MCF 10A (cell line): Measurements from ENCODE around the gene GLTP. TPM values are rescaled to one million over a fixed set of nuclear protein-coding genes. Genes with fewer than 3 reads are reported as not detected.

Source experiments
- BruUV-seq: library from RNA; stranded (reverse); fragments of 400-500 nt; replicated peaks from 2 replicates; lab custom pipeline; 2021; lab: Mats Ljungman, UMichigan
- CTCF ChIA-PET: fragments of 300-600 bp; sonication (Branson Sonifier 250); formaldehyde crosslinking; extraction: SDS; loops from one replicate; lab custom pipeline; 2021; ENCODE audit warnings: antibody characterized with exemption, inconsistent platforms; lab: Yijun Ruan, JAX
- POLR2A ChIA-PET: fragments of 300-600, 350-650 bp; sonication (Branson Sonifier 250); formaldehyde crosslinking; extraction: SDS; loops from one replicate; lab custom pipeline; 2020; ENCODE audit warnings: antibody characterized with exemption, inconsistent platforms; lab: Yijun Ruan, JAX
- DNase-seq: peaks from one replicate; pipeline ENCODE4 v3.0.0-alpha.2; 2018; ENCODE audit not compliant: unreplicated experiment
- H3K27ac Mint-ChIP-seq: one replicate; pipeline ENCODE4 v1.8.0; 2022; ENCODE audit warnings: mild to moderate bottlenecking, low read depth, mixed read lengths; ENCODE audit not compliant: unreplicated experiment
- H3K27me3 Mint-ChIP-seq: one replicate; pipeline ENCODE4 v1.8.0; 2022; ENCODE audit warnings: mixed read lengths; ENCODE audit not compliant: insufficient read depth, unreplicated experiment
- H3K36me3 Mint-ChIP-seq: one replicate; pipeline ENCODE4 v1.8.0; 2022; ENCODE audit warnings: mild to moderate bottlenecking, moderate library complexity, mixed read lengths; ENCODE audit not compliant: insufficient read depth, unreplicated experiment
- H3K4me1 Mint-ChIP-seq: one replicate; pipeline ENCODE4 v1.8.0; 2022; ENCODE audit warnings: mixed read lengths; ENCODE audit not compliant: insufficient read depth, unreplicated experiment
- H3K4me3 Mint-ChIP-seq: one replicate; pipeline ENCODE4 v1.8.0; 2022; ENCODE audit warnings: mild to moderate bottlenecking, moderate library complexity, mixed read lengths; ENCODE audit not compliant: unreplicated experiment
- H3K9me3 Mint-ChIP-seq: one replicate; pipeline ENCODE4 v1.8.0; 2022; ENCODE audit warnings: mixed read lengths; ENCODE audit not compliant: unreplicated experiment
- intact Hi-C: fragments of 100-400 bp; cut with micrococcal nuclease; formaldehyde crosslinking; loops from 2 replicates; pipeline ENCODE4 v1.14.1; 2022
- total RNA-seq: library from RNA; stranded (reverse); gene quantifications from 2 replicates; pipeline ENCODE4 v1.2.3, GENCODE V29; 2022
- TF ChIP-seq, protein P1 (sequence below): fragments of 200-600 bp; IDR thresholded peaks from one replicate; pipeline ENCODE4 v1.8.0; 2022; ENCODE audit warnings: antibody characterized with exemption, mild to moderate bottlenecking; ENCODE audit not compliant: unreplicated experiment

GLTP gene
- total RNA-seq, 1 experiment from 2014 or later: 37.2 TPM

DNA sequence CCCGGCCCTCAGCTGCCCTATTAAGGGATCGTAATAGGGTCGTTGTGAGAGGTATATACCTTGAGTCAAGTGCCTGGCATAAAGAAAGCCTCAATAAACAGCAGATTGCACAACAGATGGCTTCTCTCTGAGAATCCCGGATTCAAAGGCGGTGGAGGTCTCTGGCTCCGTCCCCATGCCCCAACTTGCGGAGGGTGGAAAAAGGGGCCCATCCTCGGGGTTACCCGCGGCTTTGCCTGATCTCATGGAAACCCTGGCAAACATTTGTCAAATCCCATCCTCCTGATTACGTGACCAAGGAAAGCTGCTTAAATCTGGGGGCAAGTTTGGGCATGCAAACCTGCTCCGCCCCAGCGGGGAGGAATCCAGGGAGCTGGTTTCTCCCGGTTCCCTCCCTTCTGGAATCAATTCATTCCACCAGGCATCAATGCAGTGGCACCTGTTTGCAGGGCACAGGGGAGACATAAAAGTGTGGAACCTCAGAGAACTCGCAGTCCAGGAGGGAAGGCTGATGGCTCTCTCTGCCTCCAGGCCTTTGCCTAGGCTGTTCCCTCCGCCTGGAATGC lies 59.4 kb downstream of the GLTP start:
- Mint-ChIP-seq H3K4me3 (peak overlapping the region; percentile 19), H3K4me1 (peaks cover 45% of the 10 kb centered on the region), H3K36me3 (no peaks in the 10 kb centered on the region), H3K27ac (peak overlapping the region; percentile 75), H3K27me3 (no peaks in the 10 kb centered on the region), H3K9me3 (no peaks in the 10 kb centered on the region)
- POLR2A ChIA-PET: interaction anchor here (0.6 to 4.6 kb wide), 10 partner anchors 9 to 247 kb away, joined by 3 to 47 read pairs (median 4); partner anchors contain the start of genes ANKRD13A and MVK
- BruUV-seq: no TSS peak
- TF ChIP-seq, protein P1, sequence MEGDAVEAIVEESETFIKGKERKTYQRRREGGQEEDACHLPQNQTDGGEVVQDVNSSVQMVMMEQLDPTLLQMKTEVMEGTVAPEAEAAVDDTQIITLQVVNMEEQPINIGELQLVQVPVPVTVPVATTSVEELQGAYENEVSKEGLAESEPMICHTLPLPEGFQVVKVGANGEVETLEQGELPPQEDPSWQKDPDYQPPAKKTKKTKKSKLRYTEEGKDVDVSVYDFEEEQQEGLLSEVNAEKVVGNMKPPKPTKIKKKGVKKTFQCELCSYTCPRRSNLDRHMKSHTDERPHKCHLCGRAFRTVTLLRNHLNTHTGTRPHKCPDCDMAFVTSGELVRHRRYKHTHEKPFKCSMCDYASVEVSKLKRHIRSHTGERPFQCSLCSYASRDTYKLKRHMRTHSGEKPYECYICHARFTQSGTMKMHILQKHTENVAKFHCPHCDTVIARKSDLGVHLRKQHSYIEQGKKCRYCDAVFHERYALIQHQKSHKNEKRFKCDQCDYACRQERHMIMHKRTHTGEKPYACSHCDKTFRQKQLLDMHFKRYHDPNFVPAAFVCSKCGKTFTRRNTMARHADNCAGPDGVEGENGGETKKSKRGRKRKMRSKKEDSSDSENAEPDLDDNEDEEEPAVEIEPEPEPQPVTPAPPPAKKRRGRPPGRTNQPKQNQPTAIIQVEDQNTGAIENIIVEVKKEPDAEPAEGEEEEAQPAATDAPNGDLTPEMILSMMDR: no peak
- peak; percentile 93 for DNase-seq
- intact Hi-C loops: loop anchor here (2.0 kb wide), 1 partner anchor 18 kb away; no protein-coding TSS in a partner anchor
- CTCF ChIA-PET: interaction anchor here (0.6 to 3.6 kb wide), 5 partner anchors 15 to 28 kb away, joined by 3 to 39 read pairs (median 3); no protein-coding TSS in a partner anchor

DNA sequence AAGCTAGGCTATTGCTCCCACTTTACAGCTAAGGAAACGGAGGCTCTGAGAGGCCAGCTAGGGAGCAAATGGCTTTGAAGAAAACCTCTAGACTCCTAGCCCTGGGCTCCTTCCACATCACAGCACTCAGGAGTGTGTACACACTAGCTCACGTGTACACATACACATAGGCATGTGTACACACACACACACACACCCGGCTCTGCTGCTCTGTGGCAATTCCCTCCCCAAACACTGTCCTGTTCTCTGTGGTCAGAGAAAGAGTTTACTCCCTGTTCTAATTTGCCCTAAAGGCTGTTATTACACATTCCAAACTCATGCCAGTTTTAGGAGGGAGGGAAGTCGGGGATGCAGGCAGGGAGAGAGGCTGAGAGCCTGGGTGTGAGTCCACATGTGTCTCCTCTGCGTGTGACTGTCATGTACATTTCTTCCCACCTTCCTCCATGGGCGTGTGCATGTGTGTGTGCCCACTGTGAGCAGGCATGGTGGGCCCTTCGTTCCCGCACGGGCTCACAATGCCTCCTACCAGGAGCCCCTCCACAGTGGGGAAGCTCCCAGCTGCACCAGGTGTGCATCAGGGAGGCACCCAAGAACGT lies 61.3 kb downstream of the GLTP start:
- ChIA-PET POLR2A (interaction anchor here (0.8 to 4.6 kb wide), 5 partner anchors 9 to 81 kb away, joined by 3 to 47 read pairs (median 4); partner anchors contain the start of gene TCHP), CTCF (interaction anchor here (0.5 to 5.3 kb wide), 9 partner anchors 10 to 106 kb away, joined by 3 to 39 read pairs (median 3); no protein-coding TSS in a partner anchor)
- no TSS peak for BruUV-seq
- Mint-ChIP-seq H3K4me1 (peaks cover 45% of the 10 kb centered on the region), H3K9me3 (no peaks in the 10 kb centered on the region), H3K27me3 (no peaks in the 10 kb centered on the region), H3K27ac (peak overlapping the region; percentile 76), H3K4me3 (no peak overlapping the region), H3K36me3 (no peaks in the 10 kb centered on the region)
- intact Hi-C loops: no loop called here
- TF ChIP-seq, protein P1: no peak
- peak; percentile 93 for DNase-seq

DNA sequence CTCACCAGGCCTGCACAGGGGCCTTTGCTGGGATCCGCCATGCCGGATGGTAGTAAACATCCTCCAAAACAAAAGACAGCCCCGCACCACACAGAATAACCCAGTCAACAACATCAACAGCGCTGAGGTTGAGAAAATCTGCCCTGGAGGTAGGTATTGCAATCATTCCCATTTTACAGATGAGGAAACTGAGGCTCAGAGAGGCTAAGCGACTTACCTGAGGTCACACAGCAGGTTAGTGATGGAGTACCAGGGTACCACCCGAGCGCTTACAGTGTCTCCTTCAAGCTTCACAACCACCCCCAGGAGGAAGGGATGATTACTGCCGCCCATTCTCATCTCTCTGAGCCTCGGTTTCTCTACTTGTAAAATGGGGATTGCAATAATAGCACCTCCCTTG lies 62.1 kb downstream of the GLTP start:
- peaks cover 41% of the 10 kb centered on the region for H3K4me1 Mint-ChIP-seq
- no peaks in the 10 kb centered on the region for H3K27me3 Mint-ChIP-seq
- DNase-seq: no peak
- H3K36me3 Mint-ChIP-seq: no peaks in the 10 kb centered on the region
- H3K27ac Mint-ChIP-seq: no peak overlapping the region
- ChIA-PET POLR2A (interaction anchor here (1.4 to 4.6 kb wide), 4 partner anchors 8 to 82 kb away, joined by 3 to 47 read pairs (median 7); partner anchors contain the start of gene TCHP), CTCF (interaction anchor here (0.7 to 5.3 kb wide), 5 partner anchors 13 to 41 kb away, joined by 3 to 39 read pairs (median 5); no protein-coding TSS in a partner anchor)
- no TSS peak for BruUV-seq
- TF ChIP-seq, protein P1: no peak
- H3K9me3 Mint-ChIP-seq: no peaks in the 10 kb centered on the region
- intact Hi-C loops: no loop called here
- no peak overlapping the region for H3K4me3 Mint-ChIP-seq
